Skeletal muscle tissue (tissue), 4 donors: Measurements from ENCODE around the gene ZNF574. TPM values are rescaled to one million over a fixed set of nuclear protein-coding genes. Genes with fewer than 3 reads are reported as not detected.
A peak's percentile ranks its signal among the peaks of the same experiment; 100 is the strongest.
"Not testable (repeated sequence)": the region's sequence is repeated elsewhere in the genome, so short reads cannot be mapped to it uniquely, and the experiment has no call there.

Source experiments
- H3K27ac ChIP-seq: one replicate; pipeline ENCODE4 v1.7.0; 2013; ENCODE audit warnings: mild to moderate bottlenecking, low read depth, low read length, inconsistent platforms
- H3K27me3 ChIP-seq, 3 donors: one replicate each; pipeline ENCODE4 v1.7.0; 2013; ENCODE audit warnings: low read length in 3 of 3; ENCODE audit not compliant: control insufficient read depth in 3 of 3, insufficient read depth in 3 of 3
- H3K36me3 ChIP-seq, 3 donors: one replicate each; pipeline ENCODE4 v1.7.0; 2013; ENCODE audit warnings: low read length in 3 of 3; ENCODE audit not compliant: control insufficient read depth in 3 of 3, insufficient read depth in 3 of 3
- H3K4me1 ChIP-seq, 3 donors: one replicate each; pipeline ENCODE4 v1.7.0; 2013; ENCODE audit warnings: low read length in 3 of 3, mild to moderate bottlenecking in 3 of 3; ENCODE audit not compliant: control insufficient read depth in 3 of 3, insufficient read depth in 3 of 3
- H3K4me3 ChIP-seq, 3 donors: one replicate each; pipeline ENCODE4 v1.7.0; 2013; ENCODE audit warnings: low read length in 3 of 3
- H3K9ac ChIP-seq, 3 donors: one replicate each; pipeline ENCODE4 v1.7.0; 2013; ENCODE audit warnings: low read length in 3 of 3, mild to moderate bottlenecking in 3 of 3, moderate library complexity in 2 of 3, low read depth in 1 of 3
- H3K9me3 ChIP-seq, 3 donors: one replicate each; pipeline ENCODE4 v1.7.0; 2013; ENCODE audit warnings: low read length in 3 of 3; ENCODE audit not compliant: control insufficient read depth in 3 of 3
- total RNA-seq: library from RNA; depleted of rRNA; stranded (reverse); fragments of >200 nt; gene quantifications from one replicate; pipeline ENCODE4 v1.2.3, GENCODE V29; 2014
- donor health status: Osteomylitis.

The ZNF574 gene
- total RNA-seq, 1 donor from 2014 or later = 7.8 TPM

DNA sequence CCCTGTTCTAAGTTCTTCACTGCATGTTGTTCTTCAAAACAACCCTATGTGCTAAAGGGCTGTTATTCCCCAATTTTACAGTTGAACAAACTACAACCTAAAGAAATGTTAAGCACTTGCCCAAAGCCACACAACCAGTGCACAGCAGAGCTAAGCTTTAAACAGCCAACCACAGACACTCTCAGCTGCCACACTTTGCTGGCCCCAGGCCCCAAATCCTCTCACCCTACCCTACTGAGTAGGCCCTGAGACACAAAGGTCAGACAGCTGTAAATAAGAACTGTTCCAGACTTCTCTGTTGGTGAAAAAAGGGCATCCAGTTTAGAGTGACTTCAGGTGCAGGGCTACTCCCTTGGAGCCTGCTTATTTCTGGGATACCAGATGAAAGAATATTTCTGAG lies 35.9 kb upstream of the ZNF574 start:
- H3K9me3 ChIP-seq = no peaks in the 10 kb centered on the region
- no peak overlapping the region for H3K27ac ChIP-seq
- H3K36me3 ChIP-seq = no peaks in the 10 kb centered on the region
- no peak overlapping the region for H3K4me3 ChIP-seq
- H3K9ac ChIP-seq = peak overlapping the region in 1 of 3 donors; percentile 45
- peaks cover 0 to 3% (median 0%) of the 10 kb centered on the region in 3 donors for H3K27me3 ChIP-seq
- peaks cover 9 to 21% (median 10%) of the 10 kb centered on the region in 3 donors for H3K4me1 ChIP-seq

DNA sequence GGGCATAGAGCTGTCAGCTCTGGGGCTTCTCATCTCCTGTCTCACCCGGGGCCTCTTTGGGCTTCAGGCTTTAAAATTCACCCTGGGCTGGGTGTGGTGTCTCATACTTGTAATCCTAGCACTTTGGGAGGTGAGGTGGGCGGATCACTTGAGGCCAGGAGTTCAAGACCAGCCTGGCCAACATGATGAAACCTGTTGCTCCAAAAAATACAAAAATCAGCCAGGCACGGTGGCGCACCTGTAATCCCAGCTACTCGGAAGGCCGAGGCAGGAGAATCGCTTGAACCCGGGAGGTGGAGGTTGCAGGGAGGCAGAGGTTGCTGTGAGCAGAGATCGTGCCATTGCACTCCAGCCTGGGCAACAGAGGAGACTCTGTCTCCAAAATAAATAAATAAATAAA lies 35.5 kb upstream of the ZNF574 start:
- H3K36me3 ChIP-seq, H3K9me3 ChIP-seq, H3K27ac ChIP-seq, H3K4me3 ChIP-seq, H3K27me3 ChIP-seq: not testable (repeated sequence)
- peak overlapping the region in 1 of 3 donors; percentile 45 for H3K9ac ChIP-seq
- peaks cover 9 to 21% (median 10%) of the 10 kb centered on the region in 3 donors for H3K4me1 ChIP-seq

DNA sequence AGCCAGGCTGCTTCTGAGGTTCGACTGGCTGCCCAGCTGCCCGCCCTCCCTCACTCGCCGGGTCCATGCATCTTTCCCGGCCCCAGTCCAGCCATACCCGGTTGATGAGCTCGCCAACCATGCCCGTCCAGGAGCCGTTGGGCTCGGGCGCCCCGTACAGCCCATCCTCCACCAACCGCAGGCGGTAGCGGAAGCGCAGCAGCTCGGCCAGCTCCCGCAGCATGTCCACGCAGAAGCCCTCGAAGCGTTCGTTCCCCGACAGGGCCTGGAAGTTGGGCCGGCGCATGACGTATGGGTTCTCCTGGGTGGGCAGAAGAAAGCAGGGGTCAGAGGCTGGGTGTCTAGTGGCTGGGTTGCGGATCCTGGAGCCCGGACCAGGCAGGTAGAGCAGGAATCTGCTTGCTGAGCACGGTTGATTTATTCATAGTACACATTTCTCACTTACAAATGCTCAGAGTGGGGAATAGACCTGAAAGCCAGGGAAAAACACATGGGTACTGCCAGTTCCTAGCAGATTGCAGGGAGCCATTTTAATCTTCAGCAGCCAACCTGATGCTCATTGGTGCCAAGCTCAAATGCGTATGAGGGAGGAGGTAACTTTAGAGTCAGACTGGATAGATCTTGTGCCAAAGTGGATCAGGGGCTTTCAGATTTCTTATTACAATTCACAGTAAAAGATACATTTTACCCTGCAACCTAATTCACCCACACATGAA lies 33.4 kb upstream of the ZNF574 start:
- peaks cover 0 to 3% (median 0%) of the 10 kb centered on the region in 3 donors for H3K27me3 ChIP-seq
- H3K9me3 ChIP-seq = no peaks in the 10 kb centered on the region
- H3K36me3 ChIP-seq = no peaks in the 10 kb centered on the region
- H3K4me1 ChIP-seq = peaks cover 9 to 17% (median 10%) of the 10 kb centered on the region in 3 donors
- no peak overlapping the region for H3K9ac ChIP-seq
- H3K4me3 ChIP-seq = no peak overlapping the region
- no peak overlapping the region for H3K27ac ChIP-seq

DNA sequence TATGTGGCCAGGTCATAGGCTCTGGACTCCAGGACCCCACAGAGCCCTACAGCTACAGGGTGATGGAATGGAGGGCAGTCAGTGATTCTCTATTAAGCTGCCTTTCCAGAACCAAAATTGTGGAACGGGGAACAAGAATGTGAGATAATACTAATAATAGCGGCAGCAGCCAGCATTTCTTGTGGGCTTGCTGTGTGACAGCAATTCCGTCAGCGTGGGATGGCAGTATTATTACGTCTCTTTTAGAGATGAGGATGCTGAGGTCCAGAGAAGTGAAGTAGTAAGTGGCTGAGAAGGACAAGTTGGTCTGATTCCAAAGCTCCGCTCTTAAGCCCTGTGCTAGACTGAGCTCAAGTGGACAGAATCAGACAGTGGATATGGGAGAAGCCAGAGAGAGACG lies 30.4 kb upstream of the ZNF574 start:
- peaks cover 0 to 3% (median 0%) of the 10 kb centered on the region in 3 donors for H3K27me3 ChIP-seq
- H3K4me3 ChIP-seq = no peak overlapping the region
- no peaks in the 10 kb centered on the region for H3K9me3 ChIP-seq
- no peak overlapping the region for H3K9ac ChIP-seq
- H3K4me1 ChIP-seq = no peaks in the 10 kb centered on the region
- no peak overlapping the region for H3K27ac ChIP-seq
- no peaks in the 10 kb centered on the region for H3K36me3 ChIP-seq

DNA sequence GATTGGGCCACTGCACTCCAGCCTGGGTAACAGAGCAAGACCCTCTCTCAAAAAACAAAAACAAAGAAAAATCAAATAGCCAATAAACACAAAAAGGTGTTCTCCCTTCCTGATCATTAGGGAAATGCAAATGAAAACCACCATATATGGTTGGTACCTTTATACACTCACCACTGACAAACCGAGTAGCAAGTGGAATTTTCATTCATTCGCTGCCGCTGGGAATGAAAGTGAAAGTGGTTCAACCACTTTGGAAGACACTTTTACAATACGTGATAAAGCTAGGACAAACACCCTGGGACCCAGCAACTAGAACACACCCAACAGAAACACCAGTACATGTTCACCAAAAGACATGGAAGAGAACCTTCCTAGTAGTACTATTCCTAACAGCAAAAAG lies 27.0 kb upstream of the ZNF574 start:
- Histone ChIP-seq H3K27me3 (no peaks in the 10 kb centered on the region), H3K4me3 (no peak overlapping the region), H3K9me3 (no peaks in the 10 kb centered on the region), H3K36me3 (no peaks in the 10 kb centered on the region), H3K4me1 (peaks cover 10 to 16% (median 15%) of the 10 kb centered on the region in 3 donors), H3K9ac (no peak overlapping the region), H3K27ac (no peak overlapping the region)

DNA sequence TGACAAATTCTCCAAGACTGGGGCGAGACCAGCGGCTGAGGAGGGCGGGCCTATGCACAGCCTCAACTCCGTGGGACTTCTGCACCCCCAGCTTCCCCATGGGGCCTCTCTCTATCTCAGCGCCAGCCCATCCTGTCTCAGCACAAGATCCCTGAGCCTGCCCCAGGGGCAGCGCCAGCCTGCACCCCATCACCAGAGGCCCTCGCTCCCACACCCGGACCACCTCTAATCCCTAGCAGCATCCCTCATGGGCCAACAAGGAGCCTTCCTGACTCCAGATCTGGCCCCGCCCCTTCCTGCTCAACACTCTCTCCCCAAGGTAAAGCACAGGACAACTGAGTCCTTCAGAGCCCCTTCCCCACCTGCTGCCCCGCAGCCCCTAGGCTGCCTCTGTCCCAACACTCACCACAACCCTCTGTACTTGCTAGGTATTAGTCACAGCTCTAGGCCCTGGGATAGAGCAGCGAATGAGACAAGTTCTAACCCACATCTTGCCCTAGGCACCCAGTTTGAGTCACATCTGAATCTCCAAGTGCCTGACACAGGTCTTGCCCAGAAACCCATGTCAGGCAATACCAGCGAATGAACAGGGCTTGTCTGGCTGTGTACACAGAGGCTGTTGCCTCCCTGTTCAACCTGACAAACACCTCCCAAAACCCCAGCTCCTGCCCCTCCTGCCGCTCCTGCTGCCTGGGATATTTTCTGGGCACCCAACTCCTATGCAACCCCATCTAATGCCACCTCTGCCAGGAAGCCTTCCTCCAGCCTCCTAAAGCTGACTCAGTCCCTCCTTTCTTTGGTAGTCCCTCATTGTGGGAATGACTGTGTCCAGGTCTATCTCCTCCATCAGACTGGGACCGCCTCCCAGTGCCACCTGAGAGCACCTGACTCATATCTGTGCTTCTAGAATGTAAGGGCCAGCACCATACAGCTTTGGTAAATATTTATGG lies 24.5 kb upstream of the ZNF574 start:
- no peaks in the 10 kb centered on the region for H3K9me3 ChIP-seq
- no peaks in the 10 kb centered on the region for H3K27me3 ChIP-seq
- no peak overlapping the region for H3K27ac ChIP-seq
- no peak overlapping the region for H3K4me3 ChIP-seq
- H3K9ac ChIP-seq = no peak overlapping the region
- H3K36me3 ChIP-seq = no peaks in the 10 kb centered on the region
- peaks cover 10 to 16% (median 15%) of the 10 kb centered on the region in 3 donors for H3K4me1 ChIP-seq

DNA sequence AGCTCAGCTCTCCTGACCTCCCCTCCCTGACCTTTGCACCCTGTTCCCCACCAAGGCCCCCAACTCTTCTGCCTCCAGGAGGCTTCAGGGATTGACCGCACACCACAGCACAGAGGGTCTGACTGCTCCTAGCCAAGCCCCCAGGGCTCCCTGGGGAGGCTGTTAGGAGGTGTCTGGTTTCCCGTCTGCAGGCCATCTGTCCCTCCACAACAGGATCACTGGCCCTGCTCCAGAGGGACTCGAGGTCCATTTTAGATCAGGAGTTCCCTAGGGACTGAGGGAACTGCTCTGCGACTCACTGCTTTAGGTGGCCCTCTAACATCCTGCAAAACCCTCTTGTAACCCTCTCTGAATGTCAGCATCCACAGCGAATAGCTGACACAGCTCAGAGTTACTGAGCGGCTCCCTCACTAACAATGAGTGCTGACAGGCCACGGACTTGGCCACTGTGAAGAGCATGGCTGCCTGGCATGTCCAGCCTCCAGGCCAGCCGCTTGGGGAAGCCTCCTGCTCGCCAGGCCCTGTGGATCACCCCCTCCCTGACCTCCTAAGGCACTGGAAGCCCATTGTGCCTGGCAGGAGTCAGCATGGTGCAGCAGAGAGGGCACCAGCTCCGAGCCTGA lies 23.6 kb upstream of the ZNF574 start:
- no peaks in the 10 kb centered on the region for H3K27me3 ChIP-seq
- H3K27ac ChIP-seq = no peak overlapping the region
- no peaks in the 10 kb centered on the region for H3K36me3 ChIP-seq
- H3K4me3 ChIP-seq = no peak overlapping the region
- peak overlapping the region in 1 of 3 donors; percentile 62 for H3K9ac ChIP-seq
- peaks cover 10 to 16% (median 15%) of the 10 kb centered on the region in 3 donors for H3K4me1 ChIP-seq
- H3K9me3 ChIP-seq = no peaks in the 10 kb centered on the region

DNA sequence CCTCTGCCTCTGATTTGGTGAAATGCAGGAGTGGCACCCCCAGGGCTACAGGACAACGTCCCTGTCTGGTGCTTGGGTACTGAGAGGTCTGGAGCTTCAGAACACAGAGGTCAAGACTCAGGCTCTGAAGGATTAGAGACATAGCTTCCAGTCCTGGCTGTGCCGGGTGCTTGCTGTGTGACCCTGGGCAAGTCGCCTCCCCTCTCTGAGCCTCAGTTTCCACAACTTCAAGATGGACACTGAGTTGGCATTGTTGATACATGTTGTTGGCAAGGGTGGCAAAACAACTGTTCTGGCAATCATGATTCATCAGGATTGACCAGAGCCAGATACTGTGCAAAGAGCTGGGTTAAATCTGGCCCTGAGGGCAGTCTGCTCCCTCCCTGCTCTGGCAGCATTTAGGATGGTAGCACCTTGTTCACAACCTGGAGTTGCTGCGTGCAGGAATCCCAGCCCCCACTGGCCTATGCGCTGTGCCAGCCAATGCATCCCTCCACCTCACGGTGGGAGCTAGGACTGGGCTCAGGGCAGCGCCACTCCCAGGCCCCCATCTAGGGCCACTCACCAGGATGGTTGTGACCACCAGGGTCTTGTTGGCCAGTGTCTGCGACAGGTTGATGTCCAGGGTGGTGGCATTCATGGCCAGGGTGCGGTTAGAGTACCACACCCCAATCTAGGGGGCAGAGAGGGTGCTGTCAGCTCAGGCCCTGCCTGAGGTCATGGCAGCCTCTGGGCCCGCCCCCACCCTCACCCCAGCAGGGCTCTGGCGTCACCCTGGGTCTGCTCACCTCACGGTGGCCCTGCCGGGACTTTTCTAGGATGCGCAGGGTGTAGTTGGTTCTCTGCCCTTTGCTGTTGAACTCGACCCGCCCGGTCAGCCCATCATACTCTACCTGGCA lies 22.7 kb upstream of the ZNF574 start:
- Histone ChIP-seq H3K9ac (peak overlapping the region in 1 of 3 donors; percentile 25), H3K9me3 (no peaks in the 10 kb centered on the region), H3K27me3 (no peaks in the 10 kb centered on the region), H3K4me1 (peaks cover 10 to 19% (median 16%) of the 10 kb centered on the region in 3 donors), H3K36me3 (no peaks in the 10 kb centered on the region), H3K27ac (no peak overlapping the region), H3K4me3 (no peak overlapping the region)

DNA sequence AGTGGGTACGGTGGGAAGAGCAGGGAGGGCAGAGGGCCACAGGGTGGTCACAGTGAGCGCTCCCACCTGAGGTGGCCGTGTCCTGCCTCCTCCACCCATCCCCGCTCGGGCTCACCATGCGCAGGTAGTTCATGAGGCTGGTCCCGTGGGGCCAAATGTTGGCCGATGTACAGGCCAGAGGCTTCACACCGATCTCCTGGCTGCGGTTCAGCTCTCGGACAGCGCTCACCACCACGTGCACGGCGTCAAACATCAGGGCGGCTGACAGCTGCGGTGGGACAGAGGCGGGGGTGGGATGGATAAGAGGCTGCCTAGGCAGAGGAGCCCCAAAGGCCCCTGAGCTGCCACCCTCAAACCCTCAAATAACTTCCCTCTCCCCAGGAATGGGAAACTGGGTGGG lies 21.8 kb upstream of the ZNF574 start:
- no peaks in the 10 kb centered on the region for H3K9me3 ChIP-seq
- H3K9ac ChIP-seq = no peak overlapping the region
- no peak overlapping the region for H3K4me3 ChIP-seq
- H3K27ac ChIP-seq = no peak overlapping the region
- peaks cover 10 to 19% (median 16%) of the 10 kb centered on the region in 3 donors for H3K4me1 ChIP-seq
- no peaks in the 10 kb centered on the region for H3K36me3 ChIP-seq
- no peaks in the 10 kb centered on the region for H3K27me3 ChIP-seq
